K562 (cell line): Measurements from ENCODE around the gene CFAP157. TPM values are rescaled to one million over a fixed set of nuclear protein-coding genes. Genes with fewer than 3 reads are reported as not detected.
A peak's percentile ranks its signal among the peaks of the same experiment; 100 is the strongest.

Experiments used
- ATAC-seq: fragments of 200-7000 bp; cut with Tn5 transposase; 3 replicates; pipeline ENCODE4 v1.9.1; 2020; ENCODE audit warnings: moderate library complexity
- BruUV-seq: library from RNA; stranded (reverse); fragments of 400-500 nt; replicated peaks from 2 replicates; lab custom pipeline; 2021; lab: Mats Ljungman, UMichigan
- CTCF ChIA-PET: fragments of 300-600 bp; formaldehyde crosslinking; extraction: SDS; loops from one replicate; lab custom pipeline; 2021; ENCODE audit warnings: low intra/inter-chr PET ratio; lab: Yijun Ruan, JAX
- POLR2A ChIA-PET: fragments of 300-600, 350-650 bp; sonication (Branson Sonifier 250); formaldehyde crosslinking; extraction: SDS; loops from one replicate; lab custom pipeline; 2021; ENCODE audit warnings: antibody characterized with exemption, inconsistent platforms; lab: Yijun Ruan, JAX
- DNase-seq, 4 experiments: peaks; one replicate each; pipeline versions ENCODE4 v3.0.0 to v3.0.0-alpha.2; 2011 to 2018; ENCODE audit warnings: low spot score in 3 of 4, mixed read lengths in 3 of 4; ENCODE audit errors: extremely low read depth in 1 of 4
- FAIRE-seq: peaks from 2 replicates; lab custom pipeline; 2011; peaks lifted over from hg19 to GRCh38; lab: Jason Lieb, UNC
- H2AFZ ChIP-seq: 2 replicates; pipeline ENCODE4 v1.6.0; 2011; ENCODE audit warnings: low read depth, low read length, control low read depth, inconsistent platforms
- H3K27ac ChIP-seq: fragments of 200-600 bp; 3 replicates; pipeline ENCODE4 v1.8.0; 2011; ENCODE audit warnings: low read depth, mild to moderate bottlenecking, control low read depth, inconsistent platforms, low read length, moderate library complexity, mixed read lengths; ENCODE audit errors: extremely low read depth
- H3K27me3 ChIP-seq, 2 experiments: fragments of 300-600 bp in 1 of 2; 2 replicates in 1 of 2; 3 replicates in 1 of 2; pipeline versions ENCODE4 v1.6.0 to v1.8.0; 2011; ENCODE audit warnings: inconsistent platforms in 2 of 2, low read length in 2 of 2, mild to moderate bottlenecking in 1 of 2, mixed read lengths in 1 of 2, moderate library complexity in 1 of 2; ENCODE audit not compliant: control insufficient read depth in 2 of 2, insufficient read depth in 2 of 2
- H3K36me3 ChIP-seq: fragments of 300-600 bp; 3 replicates; pipeline ENCODE4 v1.8.0; 2011; ENCODE audit warnings: mild to moderate bottlenecking, low read length, inconsistent platforms; ENCODE audit not compliant: control insufficient read depth, insufficient read depth
- H3K4me1 ChIP-seq, 2 experiments: fragments of 200-600 bp in 1 of 2; replicated peaks in 1 of 2; 2 replicates in 1 of 2; 3 replicates in 1 of 2; pipeline versions ENCODE4 v1.5.1 to v1.8.0; 2011; ENCODE audit warnings: inconsistent platforms in 2 of 2, low read length in 2 of 2, mild to moderate bottlenecking in 1 of 2, mixed read lengths in 1 of 2, moderate library complexity in 1 of 2; ENCODE audit not compliant: control insufficient read depth in 2 of 2, insufficient read depth in 2 of 2
- H3K4me2 ChIP-seq: 2 replicates; pipeline ENCODE4 v1.6.1; 2011; ENCODE audit warnings: low read length, control low read depth, inconsistent platforms, mixed read lengths; ENCODE audit not compliant: insufficient read depth
- H3K4me3 ChIP-seq: fragments of 200-600 bp; sonication (generic), shearing (Covaris generic); 2 replicates; pipeline ENCODE4 v1.5.1; 2016; ENCODE audit warnings: control low read depth, inconsistent platforms
- H3K79me2 ChIP-seq: fragments of 200-600 bp; 3 replicates; pipeline ENCODE4 v1.8.0; 2011; ENCODE audit warnings: low read length, inconsistent platforms; ENCODE audit not compliant: control insufficient read depth, insufficient read depth
- H3K9ac ChIP-seq, 2 experiments: 2 replicates each; pipeline versions ENCODE4 v1.6.0 to v1.6.1; 2011; ENCODE audit warnings: low read depth in 2 of 2, low read length in 2 of 2, control low read depth in 1 of 2, inconsistent platforms in 1 of 2, mild to moderate bottlenecking in 1 of 2, mixed read lengths in 1 of 2; ENCODE audit not compliant: insufficient read depth in 1 of 2
- H3K9me1 ChIP-seq: one replicate; pipeline ENCODE4 v1.6.0; 2011; ENCODE audit warnings: inconsistent platforms, mild to moderate bottlenecking, low read length, moderate library complexity; ENCODE audit not compliant: control insufficient read depth, insufficient read depth
- H3K9me3 ChIP-seq: replicated peaks from 2 replicates; pipeline ENCODE4 v1.5.1; 2011; ENCODE audit warnings: low read depth, low read length, inconsistent platforms; ENCODE audit not compliant: control insufficient read depth, insufficient read depth
- H4K20me1 ChIP-seq: replicated peaks from 2 replicates; pipeline ENCODE4 v1.6.1; 2011; ENCODE audit warnings: low read length, inconsistent platforms, mixed read lengths; ENCODE audit not compliant: control insufficient read depth, insufficient read depth
- LEF1 ChIP-seq: fragments of 450-650 bp; IDR thresholded peaks from 2 replicates; pipeline ENCODE4 v1.6.1; 2016; ENCODE audit warnings: mild to moderate bottlenecking
- MEIS2 ChIP-seq: fragments of 450-650 bp; IDR thresholded peaks from 2 replicates; pipeline ENCODE4 v1.6.1; 2014; ENCODE audit warnings: mild to moderate bottlenecking; ENCODE audit not compliant: partially characterized antibody
- USF1 ChIP-seq: sonication (generic); formaldehyde crosslinking; IDR thresholded peaks from 2 replicates; pipeline ENCODE4 v1.9.0; 2022; ENCODE audit warnings: mild to moderate bottlenecking, missing genetic modification reagents
- ZNF143 ChIP-seq: sonication (generic); formaldehyde crosslinking; IDR thresholded peaks from 2 replicates; pipeline ENCODE4 v1.9.0; 2022; ENCODE audit warnings: mild to moderate bottlenecking, missing genetic modification reagents
- ZNF184 ChIP-seq: sonication (generic); formaldehyde crosslinking; IDR thresholded peaks from 2 replicates; pipeline ENCODE4 v1.5.0; 2020; ENCODE audit warnings: missing genetic modification reagents
- ZNF232 ChIP-seq: sonication (generic); formaldehyde crosslinking; IDR thresholded peaks from 2 replicates; pipeline ENCODE4 v1.8.0; 2022; ENCODE audit warnings: mild to moderate bottlenecking, missing genetic modification reagents
- WGBS: fragments of 100-300 bp; shearing (Covaris generic); methylation state at CpG from one replicate; pipeline ENCODE4 v1.1.6; 2016; ENCODE audit warnings: low coverage, mixed read lengths; ENCODE audit not compliant: insufficient coverage; ENCODE audit errors: missing lambda C conversion rate; 5-methylcytosine and 5-hydroxymethylcytosine counted together
- in situ Hi-C: fragments of 300-500 bp; cut with MboI; formaldehyde crosslinking; loops from 4 replicates; pipeline ENCODE4 v1.15.0; 2018; ENCODE audit warnings: inconsistent platforms, mixed read lengths
- intact Hi-C: fragments of 100-400 bp; cut with micrococcal nuclease; formaldehyde crosslinking; loops from 2 replicates; pipeline ENCODE4 v1.14.2; 2022
- polyA plus RNA-seq, 8 experiments: library from polyadenylated mRNA; depleted of rRNA in 4 of 8; stranded (reverse) in 5 of 8; unstranded in 3 of 8; fragments of >200 nt; fragmentation: Nextera tagmentation in 2 of 8; fragmentation: Illumina TruSeq in 1 of 8; extraction: Ambion mirVana in 2 of 8; extraction: Trizol in 1 of 8; gene quantifications; 2 replicates each; pipeline versions ENCODE4 v1.2.1 to v1.2.3, GENCODE V29; 2011 to 2014; ENCODE audit warnings: inconsistent platforms in 1 of 8, missing spikeins in 1 of 8
- total RNA-seq, 7 experiments: library from RNA; depleted of rRNA in 6 of 7; stranded (reverse); fragments of >200 nt in 6 of 7; fragmentation: Illumina TruSeq in 2 of 7; extraction: Trizol in 2 of 7; gene quantifications; 2 replicates each; pipeline versions ENCODE4 v1.2.1 to v1.2.3, GENCODE V29; 2011 to 2021; ENCODE audit warnings: low replicate concordance in 1 of 7

Gene CFAP157
- total and polyA plus RNA-seq, 9 of the 15 experiments (the other 6 are each of a cell fraction or from before 2014, with no cell fraction given): 0.03 TPM; not detected in 8

GRCh38 chr9:127712867-127713266 is 6.1 kb downstream of the CFAP157 start:
- FAIRE-seq (no peak), ATAC-seq (no peak), DNase-seq (no peak)
- Histone ChIP-seq H3K27me3 (no peaks in the 10 kb centered on the region), H2AFZ (no peak overlapping the region), H3K9me3 (0 out of 2 replicates have a peak, but pooled peaks cover 4% of the 10 kb centered on the region), H3K36me3 (no peaks in the 10 kb centered on the region), H3K4me1 (peaks cover 4 to 53% of the 10 kb centered on the region in 2 experiments; a peak in 4 of 5 replicates), H3K4me3 (no peak overlapping the region), H3K9me1 (peaks cover 4% of the 10 kb centered on the region), H4K20me1 (peaks cover 3% of the 10 kb centered on the region; the same call in 1 of the 2 replicates)
- WGBS: 86% methylated on average over 8 of the region's 10 CpGs
- in situ Hi-C loops: no loop called here
- TF ChIP-seq USF1 (CRISPR knock-in tag) (peak; percentile 30; the same call in 1 of the 2 replicates), ZNF232 (CRISPR knock-in tag) (no peak), LEF1 (no peak), ZNF143 (0 out of 2 replicates have a peak, but pooled peaks have one; percentile 8), ZNF184 (CRISPR knock-in tag) (no peak), MEIS2 (no peak)
- TF ChIP-seq, all 486 proteins: peak for 2
- Histone ChIP-seq H3K9ac (peak overlapping the region in 1 of 2 experiments; percentile 55; a peak in 1 of 4 replicates), H3K4me2 (no peak overlapping the region), H3K27ac (no peak overlapping the region), H3K79me2 (0 out of 3 replicates have a peak, but pooled peaks cover 3% of the 10 kb centered on the region)
- no TSS peak for BruUV-seq
- intact Hi-C loops: no loop called here
- ChIA-PET POLR2A (interaction anchor here (1.2 kb wide), 1 partner anchor 9 kb away, joined by 4 read pairs; no protein-coding TSS in a partner anchor), CTCF (no interaction called here)
